Amniotic epithelial cell (primary cell): ENCODE measurements around the gene MALL.
"Not testable (repeated sequence)": the region's sequence is repeated elsewhere in the genome, so short reads cannot be mapped to it uniquely, and the experiment has no call there.

Source experiments
- DNase-seq: peaks from one replicate; pipeline ENCODE4 v3.0.0-alpha.2; 2010; ENCODE audit warnings: low read depth

The MALL gene

GRCh38 chr2:110120171-110121051 lies 4.8 kb upstream of the MALL start:
- DNase-seq: no peak

DNA sequence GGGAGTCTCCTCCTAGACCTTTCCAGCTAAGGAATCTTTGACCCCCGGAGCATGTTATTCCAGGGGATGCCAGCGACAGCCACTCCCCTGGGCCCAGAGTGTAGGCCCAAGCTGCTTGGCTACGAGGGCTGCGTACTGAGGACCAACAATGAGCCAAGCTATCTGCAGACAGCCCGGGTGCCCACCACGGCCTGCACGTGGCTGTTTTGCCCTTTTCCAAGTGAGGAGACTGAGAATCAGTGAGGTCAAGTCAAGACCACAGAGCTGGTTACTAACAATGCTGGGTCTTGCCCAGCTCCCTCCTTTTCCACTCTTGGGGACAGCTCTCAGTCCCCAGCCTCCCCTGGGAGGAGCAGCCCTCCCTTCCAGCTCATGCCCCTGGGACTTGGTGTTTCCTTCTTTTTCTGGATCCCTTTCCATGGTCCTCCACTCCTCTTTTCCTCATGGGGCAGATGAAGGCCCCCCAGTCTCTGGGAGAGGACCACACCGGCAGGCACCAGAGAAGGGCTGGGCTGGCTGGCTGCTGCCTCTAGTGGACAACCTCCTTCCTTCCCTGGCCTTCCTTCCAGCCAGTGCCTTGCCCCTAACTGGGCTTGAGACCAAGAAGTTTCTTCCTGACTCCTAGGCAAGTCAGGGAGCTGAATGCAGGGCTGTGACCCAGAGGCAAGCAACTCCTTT lies 550 bp upstream of the MALL start:
- peak; percentile 47 for DNase-seq

- DNase-seq: no peak
These were observed 779 bp downstream of the MALL start for GRCh38 chr2:110114831-110115255.

- DNase-seq: no peak
These were observed 1.5 kb downstream of the MALL start for GRCh38 chr2:110113961-110114591.

DNA sequence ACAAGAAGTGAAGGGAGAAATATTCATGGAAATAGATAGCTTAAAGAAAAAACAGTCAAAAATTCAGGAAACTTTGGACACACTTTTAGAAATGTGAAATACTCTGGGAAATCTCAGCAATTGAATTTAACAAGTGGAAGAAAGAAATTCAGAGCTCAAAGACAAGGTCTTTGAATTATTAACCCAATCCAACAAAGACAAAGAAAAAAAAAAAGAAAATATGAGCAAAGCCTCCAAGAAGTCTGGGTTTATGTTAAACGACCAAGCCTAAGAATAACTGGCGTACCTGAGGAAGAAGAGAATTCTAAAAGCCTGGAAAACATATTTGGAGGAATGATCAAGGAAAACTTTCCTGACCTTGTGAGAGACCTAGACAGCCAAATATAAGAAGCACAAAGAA lies 7.3 kb downstream of the MALL start:
- DNase-seq: not testable (repeated sequence)

DNA sequence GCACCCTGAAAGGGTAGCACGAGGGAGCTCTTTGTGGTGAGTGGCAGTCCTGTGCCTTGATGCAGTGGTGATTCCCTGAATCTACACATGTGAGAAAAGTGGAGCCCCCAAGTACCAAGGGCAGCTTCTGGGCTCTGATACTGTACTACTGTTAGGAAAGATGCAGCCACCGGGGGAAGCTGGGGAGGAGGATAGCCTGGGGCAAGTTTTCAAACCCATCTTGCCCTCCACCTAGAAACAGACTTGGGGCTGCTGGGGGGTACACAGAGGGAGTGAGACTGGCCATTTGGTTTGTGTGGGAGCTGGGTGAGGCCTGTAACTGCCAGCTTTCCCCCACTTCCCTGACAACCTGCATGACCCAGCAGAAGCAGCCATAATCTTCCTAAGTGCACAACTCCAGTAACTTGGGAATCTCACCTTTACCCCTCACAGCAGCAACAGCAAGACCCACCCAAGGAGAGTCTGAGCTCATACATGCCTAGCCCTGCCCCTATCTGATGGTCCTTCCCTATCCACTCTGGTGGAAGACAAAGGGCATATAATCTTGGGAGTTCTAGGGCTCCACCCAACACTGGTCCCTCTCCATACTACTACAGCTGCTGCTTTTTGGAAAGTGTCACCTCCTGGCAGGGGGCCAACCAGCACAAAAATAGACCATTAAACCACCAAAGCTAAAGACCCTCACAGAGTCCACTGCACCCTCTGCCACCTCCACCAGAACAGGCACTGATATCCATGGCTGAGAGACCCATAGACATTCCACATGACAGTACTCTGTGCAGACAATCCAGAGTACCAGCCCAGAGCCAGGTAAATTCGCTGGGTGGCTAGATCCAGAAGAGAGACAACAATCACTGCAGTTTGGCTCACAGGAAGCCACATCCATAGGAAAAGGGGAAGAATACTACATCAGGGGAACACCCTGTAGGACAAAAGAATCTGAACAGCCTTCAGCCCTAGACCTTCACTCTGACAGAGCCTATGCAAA lies 8.2 kb downstream of the MALL start:
- DNase-seq: no peak

- peak; percentile 73 for DNase-seq
These were observed 9.0 kb downstream of the MALL start for GRCh38 chr2:110106642-110107041.

DNA sequence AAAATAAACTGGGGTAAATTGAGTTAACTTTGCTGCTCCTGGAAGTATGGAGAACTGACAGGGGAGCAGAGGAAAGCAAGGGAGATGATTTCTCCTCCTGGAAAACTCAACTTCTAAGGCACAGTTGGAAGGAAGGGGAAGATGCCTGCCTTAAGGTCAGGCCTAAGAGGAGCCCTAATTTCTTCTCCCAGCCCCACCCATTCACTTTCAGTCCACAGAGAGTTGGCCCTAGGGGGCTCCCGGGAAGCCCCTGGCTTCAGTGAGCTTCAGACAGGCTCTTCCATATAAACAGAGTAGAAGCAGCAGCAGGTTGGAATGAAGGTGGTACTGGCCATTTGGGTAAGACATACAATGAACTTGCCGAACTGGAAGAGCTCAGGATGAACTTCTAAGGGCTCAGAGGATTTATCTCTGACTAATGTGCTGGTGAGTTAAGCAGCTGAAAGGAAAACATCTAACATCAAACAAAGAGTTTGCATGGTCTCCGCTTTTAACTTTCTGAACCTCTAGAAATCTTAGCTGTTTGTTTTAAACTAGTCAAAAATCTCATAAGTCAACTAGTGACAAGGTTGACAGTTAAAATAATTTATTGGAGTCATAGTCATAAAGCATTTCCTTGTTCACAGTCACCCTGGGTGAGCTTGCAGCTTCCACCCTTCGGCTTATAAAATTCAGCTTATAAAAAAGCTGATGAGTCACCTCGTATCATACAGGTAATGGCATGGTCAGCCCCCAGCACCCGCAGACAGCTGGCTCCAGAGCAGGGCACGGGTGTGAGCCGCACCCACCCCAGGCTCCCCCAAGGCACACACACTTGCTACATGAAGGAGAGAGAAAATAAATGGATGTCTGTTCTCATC lies 9.8 kb downstream of the MALL start:
- peak; percentile 53 for DNase-seq

- no peak for DNase-seq
These were observed 10.4 kb downstream of the MALL start for GRCh38 chr2:110105183-110105582.

DNA sequence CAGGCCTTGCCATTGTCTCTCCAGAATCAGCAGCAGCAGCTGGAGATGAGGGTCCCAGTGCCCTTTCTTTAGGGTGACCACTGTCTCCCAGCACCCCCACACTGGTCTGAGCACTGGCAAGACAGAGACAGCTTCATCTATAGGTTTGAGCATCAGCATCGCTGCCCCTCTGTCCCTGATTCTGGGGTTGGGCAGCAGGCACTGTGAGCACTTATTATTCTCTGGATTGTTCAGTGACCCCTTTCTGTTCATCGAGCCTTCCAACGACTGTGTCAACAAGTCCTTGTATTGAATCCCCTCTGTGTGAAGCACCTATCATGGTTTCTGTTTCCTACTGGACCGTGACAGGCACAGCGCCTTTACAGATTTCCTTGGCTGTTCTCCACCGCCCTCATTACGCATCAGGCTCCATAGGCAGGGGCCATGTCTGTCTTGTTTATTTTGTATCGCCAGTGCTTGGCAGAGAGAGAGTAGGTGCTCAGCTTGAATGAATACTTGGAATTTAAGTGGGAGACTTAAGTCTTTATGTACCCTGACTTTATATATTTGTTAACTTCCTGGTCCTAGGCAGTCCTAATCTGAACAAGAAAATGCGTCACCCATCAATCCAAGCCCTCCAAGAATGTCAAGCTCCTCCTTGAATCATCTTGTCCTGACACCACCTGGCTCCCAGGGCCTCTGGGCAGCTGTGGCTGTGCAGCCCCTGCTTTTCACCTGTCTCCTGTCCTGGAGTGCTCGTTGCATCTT lies 11.4 kb downstream of the MALL start:
- peak; percentile 35 for DNase-seq

DNA sequence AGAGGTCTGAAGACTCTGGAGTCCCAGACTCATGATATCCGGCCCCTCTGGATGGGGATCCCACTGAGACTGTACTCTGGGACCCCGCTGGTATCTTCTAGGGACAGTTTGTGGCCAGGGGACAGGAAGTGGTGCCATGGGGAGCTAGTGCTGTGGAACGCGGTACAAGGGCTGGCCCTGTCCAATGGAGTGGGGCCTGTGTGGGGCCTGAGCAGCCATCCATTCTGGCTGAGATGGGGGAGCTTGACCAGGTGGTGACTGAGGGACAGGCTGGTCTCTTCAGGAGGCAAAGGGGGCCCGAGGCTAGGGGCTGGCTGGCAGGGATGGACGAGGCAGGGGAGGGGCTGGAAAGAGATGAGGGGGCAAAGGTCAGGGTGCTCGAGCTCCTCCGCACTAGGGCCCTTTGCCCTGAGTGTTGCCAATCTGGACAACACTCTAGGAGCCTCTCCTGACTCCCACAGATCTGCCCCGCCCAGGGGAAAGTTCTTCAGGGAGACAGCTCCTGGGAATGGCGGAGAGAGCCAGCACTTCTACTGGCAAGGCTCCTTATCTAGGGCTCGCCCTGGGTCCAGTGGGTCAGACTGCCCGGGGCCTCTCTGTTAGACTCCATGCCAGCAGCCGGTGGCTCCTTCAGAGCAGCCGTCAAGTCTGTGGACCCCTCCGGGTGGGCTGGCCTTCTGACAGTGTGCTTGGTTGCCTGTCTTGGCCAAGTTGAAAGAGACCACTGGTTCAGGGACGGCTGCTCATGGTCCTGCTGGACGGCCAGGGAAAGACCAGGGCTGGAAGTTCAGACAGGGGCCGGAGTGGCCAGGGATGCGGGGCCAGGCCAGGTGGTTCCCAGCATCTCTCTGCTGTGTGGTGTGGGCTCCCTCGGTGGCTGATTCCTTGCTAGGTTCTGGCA lies 12.3 kb downstream of the MALL start:
- DNase-seq: no peak

DNA sequence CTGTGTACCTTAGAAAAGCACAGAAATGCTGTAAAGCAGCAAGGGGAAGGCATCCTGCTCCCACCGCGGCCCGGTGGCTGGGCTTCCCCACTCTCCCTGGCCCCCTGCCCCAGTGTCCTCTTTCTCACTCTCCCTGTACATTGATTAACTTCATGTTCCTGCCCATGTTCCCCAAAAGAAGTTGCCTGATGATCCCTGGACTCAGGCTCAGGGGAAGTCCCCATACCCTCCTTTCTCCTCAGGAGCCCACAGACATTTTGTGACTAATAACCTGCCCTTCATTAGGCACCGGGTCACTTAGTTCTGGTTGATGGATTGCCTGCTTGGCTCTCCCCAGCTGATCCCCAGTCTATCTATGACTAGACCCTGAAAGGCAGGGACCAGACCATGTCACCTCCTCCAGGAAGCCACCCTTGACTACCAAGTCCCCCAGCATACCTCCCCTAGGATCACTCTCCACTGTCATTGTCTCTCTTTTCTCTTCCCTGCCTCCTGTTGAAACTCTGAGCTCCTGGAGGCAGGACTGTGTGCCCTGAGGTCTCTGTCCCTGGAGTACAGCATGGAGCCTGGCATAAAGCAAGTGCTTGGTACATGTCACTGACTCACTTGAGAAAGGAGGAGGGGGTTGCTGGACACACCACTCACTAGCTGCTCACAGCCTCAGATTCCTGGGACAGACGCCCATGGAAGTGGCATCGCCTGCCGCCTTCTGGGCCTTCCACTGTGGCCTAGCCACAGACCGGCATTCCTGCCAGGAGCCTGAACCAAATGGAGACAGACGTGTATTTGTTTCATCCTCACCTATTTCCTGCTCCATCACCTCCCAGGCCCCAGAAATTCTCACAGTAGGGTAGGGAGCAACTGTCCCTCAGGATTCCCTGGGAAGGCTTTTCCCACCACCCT lies 13.5 kb downstream of the MALL start:
- DNase-seq: peak; percentile 23

DNA sequence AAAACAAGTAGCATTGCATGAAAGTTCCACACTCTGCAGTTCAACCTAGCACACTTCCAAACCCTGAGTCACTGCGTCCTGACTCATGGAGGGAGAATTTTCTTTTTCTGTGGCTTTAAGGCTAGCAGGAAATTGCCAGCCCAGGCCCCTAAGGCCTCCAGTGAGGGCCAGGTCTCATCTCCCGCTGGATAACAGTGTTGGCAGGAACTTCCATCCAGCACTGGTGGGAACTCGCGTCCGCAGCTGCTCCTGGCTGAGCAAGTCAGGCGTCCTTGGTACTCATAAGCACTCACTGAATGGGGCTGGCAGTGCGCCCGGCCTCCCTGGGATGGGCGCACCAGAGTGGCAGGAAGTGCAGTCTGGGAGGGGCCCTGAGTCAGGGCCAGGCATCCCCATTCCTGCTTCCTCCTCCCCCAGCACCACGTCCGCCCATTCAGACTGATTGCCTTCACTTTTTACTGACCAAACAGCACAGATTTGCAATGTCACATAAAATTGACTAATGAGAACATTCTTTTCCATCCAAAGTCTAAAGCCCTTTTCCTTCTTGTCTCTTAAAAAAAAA lies 14.3 kb downstream of the MALL start:
- peak; percentile 99 for DNase-seq

GRCh38 chr2:110100880-110101279 lies 14.7 kb downstream of the MALL start:
- DNase-seq: not testable (repeated sequence)

DNA sequence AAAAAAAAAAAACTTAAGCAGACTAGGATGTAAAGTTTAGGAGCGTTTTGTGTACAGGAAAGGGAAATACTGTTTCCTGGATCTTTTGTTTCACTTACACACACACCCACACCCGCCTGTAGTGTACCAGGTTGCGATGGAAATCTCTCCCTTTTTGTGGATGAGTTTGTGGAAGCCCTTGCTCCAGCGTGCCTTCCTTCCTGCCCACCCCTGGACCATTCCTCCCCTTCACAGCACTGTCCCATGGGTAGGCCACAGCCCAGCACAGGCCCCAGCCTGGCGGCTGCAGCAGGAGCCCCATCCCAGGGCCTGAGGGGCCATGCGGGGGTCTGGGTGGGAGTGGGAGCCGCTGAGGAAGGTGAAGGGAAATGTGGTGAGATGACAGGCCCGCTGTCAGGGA lies 15.1 kb downstream of the MALL start:
- no peak for DNase-seq

DNA sequence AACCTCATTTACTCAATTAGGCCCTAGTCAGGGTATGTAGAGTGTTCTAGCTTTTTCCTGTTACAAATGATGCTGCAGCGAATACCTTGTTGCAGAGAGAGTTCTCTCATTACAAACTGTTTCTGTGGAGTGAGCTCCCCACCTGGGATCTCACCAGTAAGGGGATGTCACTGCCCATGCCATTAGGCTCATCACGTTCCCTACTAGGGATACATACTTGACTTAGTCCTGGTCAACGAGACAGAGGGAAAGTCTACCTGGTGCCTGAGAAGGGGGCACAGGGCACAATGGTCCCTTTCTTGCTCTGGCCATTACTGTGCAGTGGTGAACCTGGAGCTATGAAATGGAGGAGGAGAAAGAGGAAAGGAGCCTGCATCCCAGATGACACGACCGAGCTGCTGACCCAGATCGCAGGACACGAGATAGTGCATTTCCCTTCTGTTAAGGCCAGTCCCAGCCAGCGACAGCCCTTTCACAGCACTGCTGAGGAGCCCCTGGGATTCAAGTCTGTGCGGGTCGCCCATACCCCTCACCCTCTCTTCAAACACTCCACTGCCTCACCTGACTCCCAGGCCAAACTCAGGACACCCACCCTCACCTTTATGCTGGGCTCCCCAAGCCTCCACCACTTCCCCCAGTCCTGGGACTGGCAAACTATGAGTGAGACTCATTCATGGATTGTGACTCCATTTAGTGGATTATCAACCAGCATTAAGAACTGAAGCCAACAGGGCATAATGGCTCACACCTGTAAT lies 16.0 kb downstream of the MALL start:
- DNase-seq: no peak

DNA sequence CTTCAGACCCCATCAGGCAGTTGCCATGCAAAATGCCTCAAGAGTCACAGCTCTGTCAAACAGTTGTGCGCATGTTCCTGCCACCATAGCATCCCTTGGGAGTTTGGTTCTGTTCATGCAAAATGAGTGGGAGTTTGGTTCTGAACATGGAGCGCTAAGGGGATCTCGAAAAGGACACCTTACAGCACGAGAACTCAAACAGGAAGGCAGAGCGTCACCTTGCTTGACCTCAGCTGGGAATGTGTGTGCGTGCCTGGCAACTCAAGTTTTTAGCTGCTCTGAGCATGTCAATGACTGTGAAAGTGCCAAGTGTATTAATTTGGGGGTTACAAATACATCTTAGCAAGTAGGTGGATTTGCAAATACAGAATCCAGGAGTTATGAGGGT lies 16.6 kb downstream of the MALL start:
- DNase-seq: no peak
